GM12865 (cell line): ENCODE data around the gene NUDT6.

Experiments used
- DNase-seq: peaks from one replicate; pipeline ENCODE4 v3.0.0; 2010; ENCODE audit warnings: low read depth
- H3K4me3 ChIP-seq: 2 replicates; pipeline ENCODE4 v1.5.1; 2011; ENCODE audit warnings: mild to moderate bottlenecking, low read depth, low read length, control low read depth
- TF ChIP-seq, protein P1 (sequence below): IDR thresholded peaks from 2 replicates; pipeline ENCODE4 v1.5.1; 2011; ENCODE audit warnings: low read length, control low read depth, low read depth, inconsistent platforms; ENCODE audit not compliant: insufficient read depth; ENCODE audit errors: missing control alignments

Gene NUDT6

DNA sequence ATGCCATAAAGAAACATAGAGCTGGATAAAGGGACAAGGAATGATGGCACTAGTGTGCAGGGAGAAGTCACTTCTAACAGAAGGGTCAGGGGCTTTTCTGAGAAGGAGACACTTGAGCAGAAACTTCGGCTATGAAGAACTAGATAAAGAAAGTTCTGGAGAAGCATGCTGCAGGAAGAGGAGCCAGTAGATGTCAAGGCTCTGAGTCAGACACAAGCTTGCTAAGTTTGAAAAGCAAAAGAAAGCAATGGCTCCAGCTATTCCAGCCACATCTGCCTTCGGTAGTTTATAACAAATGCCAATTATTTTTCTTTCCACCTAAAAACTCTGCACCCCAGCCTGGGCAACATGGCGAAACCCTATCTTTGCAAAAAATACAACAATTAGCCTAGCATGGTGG is 7.5 kb downstream of the NUDT6 start:
- no peak for DNase-seq
- TF ChIP-seq, protein P1, sequence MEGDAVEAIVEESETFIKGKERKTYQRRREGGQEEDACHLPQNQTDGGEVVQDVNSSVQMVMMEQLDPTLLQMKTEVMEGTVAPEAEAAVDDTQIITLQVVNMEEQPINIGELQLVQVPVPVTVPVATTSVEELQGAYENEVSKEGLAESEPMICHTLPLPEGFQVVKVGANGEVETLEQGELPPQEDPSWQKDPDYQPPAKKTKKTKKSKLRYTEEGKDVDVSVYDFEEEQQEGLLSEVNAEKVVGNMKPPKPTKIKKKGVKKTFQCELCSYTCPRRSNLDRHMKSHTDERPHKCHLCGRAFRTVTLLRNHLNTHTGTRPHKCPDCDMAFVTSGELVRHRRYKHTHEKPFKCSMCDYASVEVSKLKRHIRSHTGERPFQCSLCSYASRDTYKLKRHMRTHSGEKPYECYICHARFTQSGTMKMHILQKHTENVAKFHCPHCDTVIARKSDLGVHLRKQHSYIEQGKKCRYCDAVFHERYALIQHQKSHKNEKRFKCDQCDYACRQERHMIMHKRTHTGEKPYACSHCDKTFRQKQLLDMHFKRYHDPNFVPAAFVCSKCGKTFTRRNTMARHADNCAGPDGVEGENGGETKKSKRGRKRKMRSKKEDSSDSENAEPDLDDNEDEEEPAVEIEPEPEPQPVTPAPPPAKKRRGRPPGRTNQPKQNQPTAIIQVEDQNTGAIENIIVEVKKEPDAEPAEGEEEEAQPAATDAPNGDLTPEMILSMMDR: no peak

DNA sequence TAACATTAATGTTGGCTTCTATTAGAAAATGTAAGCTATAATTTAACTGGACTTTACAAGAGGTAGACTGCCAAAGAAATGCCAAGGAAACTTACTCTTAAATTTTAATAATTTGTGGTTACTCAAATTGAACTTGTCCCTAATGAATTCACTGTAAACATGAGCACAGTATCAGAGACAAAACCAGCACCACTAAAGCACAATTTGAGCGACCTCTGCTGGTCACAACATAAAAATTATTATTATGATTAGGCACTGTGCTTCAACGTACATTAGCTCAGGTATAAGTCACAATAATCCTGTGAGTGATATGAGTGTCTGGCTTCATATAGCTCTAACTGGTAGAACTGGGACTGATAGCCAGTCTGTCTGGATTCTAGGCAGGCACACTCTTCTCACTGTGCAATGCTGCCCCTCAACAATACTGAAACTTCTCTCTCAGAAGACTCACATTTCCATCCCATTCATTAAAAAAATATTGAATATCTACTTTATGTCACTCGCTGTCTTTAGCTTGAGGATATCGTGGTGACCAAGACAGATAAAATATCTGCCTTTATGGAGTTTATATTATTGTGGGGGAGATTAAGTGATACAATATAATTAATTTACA is 8.0 kb downstream of the NUDT6 start:
- TF ChIP-seq, protein P1: peak; percentile 20
- no peak overlapping the region for H3K4me3 ChIP-seq
- DNase-seq: peak; percentile 33

More for the DNA sequence above, 7.5 kb downstream of the NUDT6 start:
- H3K4me3 ChIP-seq: no peak overlapping the region

DNA sequence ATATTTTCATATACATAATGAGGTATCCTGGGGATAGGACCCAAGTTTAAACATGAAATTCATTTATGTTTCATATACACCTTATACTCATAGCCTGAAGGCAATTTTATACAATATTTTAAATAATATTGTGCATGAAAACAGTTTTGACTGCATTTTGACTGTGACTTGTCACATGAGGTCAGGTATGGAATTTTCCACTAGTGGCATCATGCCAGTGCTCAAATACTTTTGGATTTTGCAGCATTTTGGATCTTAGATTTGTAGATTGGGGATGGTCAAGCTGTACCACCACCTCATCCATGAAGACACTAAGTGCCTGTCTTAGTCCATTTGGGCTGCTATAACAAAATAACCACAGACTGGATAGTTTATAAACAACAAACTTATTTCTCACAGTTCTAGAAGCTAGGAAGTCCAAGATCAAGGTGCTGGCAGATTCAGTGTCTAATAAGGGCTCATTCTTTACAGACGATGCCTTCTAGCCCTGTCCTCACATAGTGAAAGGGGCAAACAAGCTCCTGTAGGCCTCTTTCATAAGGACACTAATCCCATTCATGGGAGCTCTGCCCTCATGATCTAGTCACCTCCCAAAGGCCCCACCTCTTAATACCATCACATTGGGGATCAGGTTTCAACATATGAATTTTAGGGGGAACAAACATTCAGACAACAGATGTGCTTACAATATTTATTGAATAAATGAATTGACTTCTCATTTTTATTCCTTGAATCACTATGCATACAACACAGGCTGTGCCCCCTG is 9.4 kb downstream of the NUDT6 start:
- DNase-seq: no peak
- TF ChIP-seq, protein P1: no peak
- no peak overlapping the region for H3K4me3 ChIP-seq

DNA sequence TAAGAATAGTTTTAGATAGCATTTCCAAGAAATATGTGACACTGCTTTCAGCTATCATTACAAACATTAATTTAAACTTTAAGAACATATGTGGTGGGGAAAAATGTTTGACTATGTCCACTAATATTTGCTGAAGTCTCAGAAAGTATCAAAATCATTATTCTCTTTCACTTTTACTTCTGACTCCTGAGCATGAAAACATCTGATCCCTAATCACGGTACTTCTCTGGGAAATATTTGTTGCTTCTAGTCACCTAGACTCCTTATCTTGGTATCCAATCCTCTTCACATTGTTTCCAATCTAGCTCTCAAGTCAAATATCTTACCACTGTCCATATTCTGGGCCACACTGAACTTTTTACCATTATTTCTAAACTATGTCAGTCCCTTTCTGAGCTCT is 10.8 kb downstream of the NUDT6 start:
- TF ChIP-seq, protein P1: no peak
- no peak overlapping the region for H3K4me3 ChIP-seq
- DNase-seq: no peak

DNA sequence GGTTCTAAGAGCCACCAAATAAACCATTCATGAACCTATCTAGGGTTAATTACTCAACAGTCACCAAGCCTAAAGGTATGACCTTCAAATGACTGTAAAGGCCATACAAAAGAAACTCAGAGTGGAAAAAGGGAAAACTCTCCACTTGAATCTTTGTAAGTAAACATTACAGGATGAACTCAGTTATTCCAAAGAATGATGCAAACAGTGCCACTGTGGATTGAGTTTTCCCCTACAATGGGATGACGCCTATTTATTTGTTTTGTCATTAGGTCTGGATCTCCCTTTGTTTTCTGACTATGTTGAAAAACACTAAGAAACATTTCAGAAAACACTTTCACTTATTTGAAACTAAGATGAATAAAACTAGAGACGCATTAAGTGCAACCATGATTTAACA is 12.7 kb downstream of the NUDT6 start:
- TF ChIP-seq, protein P1: no peak
- H3K4me3 ChIP-seq: no peak overlapping the region
- no peak for DNase-seq

DNA sequence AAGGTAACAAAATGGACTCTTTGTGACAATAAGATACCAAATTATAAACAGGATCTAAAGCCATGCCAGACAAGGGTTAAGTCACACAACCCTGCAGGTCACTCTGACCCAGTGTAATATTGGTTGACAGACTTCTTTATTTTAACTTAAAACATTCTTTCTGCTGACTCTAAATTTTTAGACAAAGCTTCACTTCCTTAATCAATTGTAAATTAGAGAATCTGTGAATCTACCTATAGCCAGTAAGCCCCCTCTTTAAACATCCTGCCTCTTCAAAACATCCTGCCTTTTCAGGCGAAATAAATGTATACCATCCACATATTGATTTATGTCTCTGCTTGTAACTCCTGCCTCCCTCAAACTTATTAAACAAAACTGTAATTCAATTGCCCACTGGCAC is 14.2 kb downstream of the NUDT6 start:
- TF ChIP-seq, protein P1: no peak
- DNase-seq: no peak

More for the DNA sequence above, 14.2 kb downstream of the NUDT6 start:
- no peak overlapping the region for H3K4me3 ChIP-seq
